Mesenchymal stem cell (in vitro differentiated cells and primary cell): ENCODE measurements around the gene SLC24A3.

Source experiments
- DNase-seq: peaks from one replicate; pipeline ENCODE4 v3.0.0-alpha.2; 2013
- H2AFZ ChIP-seq: one replicate; pipeline ENCODE4 v1.6.1; 2013; ENCODE audit warnings: low read depth, mild to moderate bottlenecking, control low read depth, inconsistent platforms, low read length, moderate library complexity
- H2AK5ac ChIP-seq: 2 replicates; pipeline ENCODE4 v1.6.1; 2013; ENCODE audit warnings: low read length, moderate library complexity, mild to moderate bottlenecking, inconsistent platforms; ENCODE audit not compliant: severe bottlenecking
- H2BK120ac ChIP-seq: one replicate; pipeline ENCODE4 v1.6.1; 2013; ENCODE audit warnings: low read depth, mild to moderate bottlenecking, inconsistent platforms, low read length, moderate library complexity
- H2BK12ac ChIP-seq, 2 experiments: one replicate each; pipeline ENCODE4 v1.6.1; 2013; ENCODE audit warnings: inconsistent platforms in 2 of 2, low read length in 2 of 2, mild to moderate bottlenecking in 2 of 2, moderate library complexity in 2 of 2, control low read depth in 1 of 2
- H2BK15ac ChIP-seq: one replicate; pipeline ENCODE4 v1.6.1; 2013; ENCODE audit warnings: mild to moderate bottlenecking, low read depth, inconsistent platforms; ENCODE audit not compliant: poor library complexity, severe bottlenecking
- H2BK5ac ChIP-seq: 2 replicates; pipeline ENCODE4 v1.6.1; 2013; ENCODE audit warnings: low read depth, mild to moderate bottlenecking, low read length, control low read depth, inconsistent platforms; ENCODE audit not compliant: poor library complexity, severe bottlenecking
- H3K14ac ChIP-seq, 2 experiments: one replicate each; pipeline ENCODE4 v1.6.1; 2013; ENCODE audit warnings: inconsistent platforms in 2 of 2, low read length in 2 of 2, control low read depth in 1 of 2, mild to moderate bottlenecking in 1 of 2, moderate library complexity in 1 of 2
- H3K18ac ChIP-seq, 2 experiments: one replicate each; pipeline ENCODE4 v1.6.1; 2013; ENCODE audit warnings: inconsistent platforms in 2 of 2, low read length in 2 of 2, control low read depth in 1 of 2, low read depth in 1 of 2, mild to moderate bottlenecking in 1 of 2
- H3K23ac ChIP-seq, 2 experiments: one replicate each; pipeline ENCODE4 v1.6.1; 2013; ENCODE audit warnings: inconsistent platforms in 2 of 2, low read length in 2 of 2, mild to moderate bottlenecking in 2 of 2, moderate library complexity in 2 of 2, control low read depth in 1 of 2
- H3K27ac ChIP-seq: 2 replicates; pipeline ENCODE4 v1.5.1; 2013; ENCODE audit warnings: mild to moderate bottlenecking, moderate library complexity, low read length, control low read depth, inconsistent platforms; ENCODE audit not compliant: poor library complexity, severe bottlenecking
- H3K27me3 ChIP-seq, 2 experiments: 2 replicates each; pipeline versions ENCODE4 v1.6.1 to v1.7.0; 2013; ENCODE audit warnings: low read length in 2 of 2, mild to moderate bottlenecking in 2 of 2, moderate library complexity in 2 of 2, control low read depth in 1 of 2, inconsistent platforms in 1 of 2; ENCODE audit not compliant: control insufficient read depth in 1 of 2, insufficient read depth in 1 of 2
- H3K36me3 ChIP-seq, 2 experiments: 2 replicates each; pipeline versions ENCODE4 v1.6.1 to v1.7.0; 2013; ENCODE audit warnings: low read length in 2 of 2, control low read depth in 1 of 2, inconsistent platforms in 1 of 2, low read depth in 1 of 2, mild to moderate bottlenecking in 1 of 2; ENCODE audit not compliant: insufficient read depth in 2 of 2, control insufficient read depth in 1 of 2
- H3K4ac ChIP-seq, 2 experiments: one replicate each; pipeline ENCODE4 v1.6.1; 2013; ENCODE audit warnings: inconsistent platforms in 2 of 2, low read length in 2 of 2, mild to moderate bottlenecking in 2 of 2, moderate library complexity in 2 of 2, control low read depth in 1 of 2, low read depth in 1 of 2
- H3K4me1 ChIP-seq: 2 replicates; pipeline ENCODE4 v1.6.1; 2013; ENCODE audit warnings: low read depth, low read length, control low read depth; ENCODE audit not compliant: control insufficient read depth, insufficient read depth
- H3K4me2 ChIP-seq: 2 replicates; pipeline ENCODE4 v1.6.1; 2013; ENCODE audit warnings: low read length, mild to moderate bottlenecking, inconsistent platforms; ENCODE audit not compliant: poor library complexity, severe bottlenecking
- H3K4me3 ChIP-seq, 2 experiments: 2 replicates each; pipeline versions ENCODE4 v1.5.1 to v1.7.0; 2013; ENCODE audit warnings: low read length in 2 of 2, mild to moderate bottlenecking in 2 of 2, control low read depth in 1 of 2, low read depth in 1 of 2; ENCODE audit not compliant: insufficient read depth in 1 of 2
- H3K79me1 ChIP-seq: replicated peaks from 2 replicates; pipeline ENCODE4 v1.6.1; 2013; ENCODE audit warnings: mild to moderate bottlenecking, control low read depth, low read length, inconsistent platforms; ENCODE audit not compliant: poor library complexity, severe bottlenecking
- H3K9ac ChIP-seq: 2 replicates; pipeline ENCODE4 v1.7.0; 2013; ENCODE audit warnings: mild to moderate bottlenecking, low read length, moderate library complexity
- H3K9me3 ChIP-seq: 2 replicates; pipeline ENCODE4 v1.7.0; 2013; ENCODE audit warnings: mild to moderate bottlenecking, low read length; ENCODE audit not compliant: control insufficient read depth
- H4K8ac ChIP-seq: one replicate; pipeline ENCODE4 v1.6.1; 2013; ENCODE audit warnings: inconsistent platforms, mild to moderate bottlenecking, low read length, moderate library complexity
- H4K91ac ChIP-seq: one replicate; pipeline ENCODE4 v1.6.1; 2013; ENCODE audit warnings: mild to moderate bottlenecking, low read length, inconsistent platforms
- WGBS: methylation state at CpG from one replicate; pipeline ENCODE4 v1.1.7; 2013; ENCODE audit warnings: mixed read lengths; 5-methylcytosine and 5-hydroxymethylcytosine counted together

SLC24A3 gene

DNA sequence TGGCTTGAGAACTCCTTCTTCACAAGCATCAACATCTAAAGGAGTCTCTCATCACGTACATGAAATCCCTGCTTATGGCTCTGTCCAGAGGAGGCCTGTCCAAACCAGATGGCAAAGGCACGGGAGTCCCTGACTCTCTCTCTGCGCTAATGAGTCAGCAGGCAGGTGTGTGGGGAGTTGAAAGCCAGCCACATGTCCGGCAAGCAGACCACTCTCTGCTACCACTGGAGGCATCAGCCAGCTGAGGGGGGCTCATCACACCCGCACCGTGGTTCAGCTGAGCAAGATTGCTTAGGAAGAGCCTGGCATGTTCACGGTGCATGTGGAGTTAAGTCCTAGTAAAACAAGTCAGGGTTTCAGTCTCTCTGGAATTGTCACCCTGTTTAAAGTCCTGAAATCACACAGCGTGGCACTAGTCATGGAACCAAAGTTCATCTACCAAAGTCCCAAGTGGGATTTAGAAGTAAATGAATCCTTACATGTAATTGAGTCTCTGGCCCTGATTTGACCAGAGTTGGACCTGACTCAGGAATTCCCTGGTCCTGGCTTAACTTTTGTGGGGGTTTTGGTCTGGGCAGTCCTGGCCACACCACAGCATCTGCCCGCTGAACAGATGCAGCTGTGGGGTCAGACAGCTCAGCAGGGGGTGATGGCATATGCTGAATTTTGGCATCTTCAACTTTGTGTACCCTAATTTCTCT is 390.4 kb downstream of the SLC24A3 start:
- Histone ChIP-seq H3K4me2 (no peak overlapping the region), H2AFZ (no peak overlapping the region), H2AK5ac (no peak overlapping the region), H3K9ac (no peak overlapping the region), H2BK5ac (no peak overlapping the region), H2BK120ac (no peak overlapping the region), H3K27ac (no peak overlapping the region), H3K4me1 (no peaks in the 10 kb centered on the region), H3K36me3 (no peaks in the 10 kb centered on the region), H3K23ac (no peak overlapping the region), H4K8ac (no peak overlapping the region), H3K4ac (no peak overlapping the region), H2BK15ac (no peak overlapping the region), H4K91ac (no peak overlapping the region), H3K14ac (no peak overlapping the region), H3K4me3 (no peak overlapping the region), H2BK12ac (no peak overlapping the region), H3K27me3 (no peaks in the 10 kb centered on the region), H3K18ac (no peak overlapping the region), H3K9me3 (no peaks in the 10 kb centered on the region), H3K79me1 (no peaks in the 10 kb centered on the region)
- DNase-seq = no peak
- WGBS = 69% methylated on average over 8 of the region's 9 CpGs

DNA sequence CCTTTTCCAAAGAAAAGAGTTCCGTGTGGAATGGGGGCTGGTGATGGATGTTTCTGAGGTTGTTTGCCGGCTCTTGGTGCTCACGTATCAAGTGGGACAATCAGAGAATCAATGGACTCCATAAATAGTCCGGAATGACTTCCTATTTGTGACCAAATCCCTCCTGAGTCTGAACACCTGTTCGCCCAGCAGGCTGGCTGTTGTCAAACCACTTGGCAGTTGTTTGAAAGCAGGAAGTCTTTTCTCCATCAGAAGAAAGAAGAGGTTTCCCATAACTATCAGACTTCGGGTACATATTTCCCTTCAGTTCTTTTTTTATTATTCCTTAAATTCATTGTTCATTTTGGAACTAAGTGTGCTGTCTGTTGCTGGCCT is 390.9 kb downstream of the SLC24A3 start:
- no peak overlapping the region for H3K4me3 ChIP-seq
- no peak overlapping the region for H2AK5ac ChIP-seq
- H2BK12ac ChIP-seq = no peak overlapping the region
- H3K23ac ChIP-seq = no peak overlapping the region
- no peak overlapping the region for H3K14ac ChIP-seq
- no peak overlapping the region for H3K27ac ChIP-seq
- no peak overlapping the region for H3K4ac ChIP-seq
- H2BK120ac ChIP-seq = no peak overlapping the region
- no peak overlapping the region for H3K9ac ChIP-seq
- no peak overlapping the region for H3K4me2 ChIP-seq
- H3K27me3 ChIP-seq = no peaks in the 10 kb centered on the region
- H4K8ac ChIP-seq = no peak overlapping the region
- no peak overlapping the region for H2BK15ac ChIP-seq
- 45% methylated on average over 5 of the region's 6 CpGs for WGBS
- no peaks in the 10 kb centered on the region for H3K9me3 ChIP-seq
- no peak overlapping the region for H2AFZ ChIP-seq
- H3K4me1 ChIP-seq = no peaks in the 10 kb centered on the region
- H3K79me1 ChIP-seq = no peaks in the 10 kb centered on the region
- DNase-seq = no peak
- no peaks in the 10 kb centered on the region for H3K36me3 ChIP-seq
- no peak overlapping the region for H2BK5ac ChIP-seq
- H3K18ac ChIP-seq = no peak overlapping the region
- H4K91ac ChIP-seq = no peak overlapping the region

DNA sequence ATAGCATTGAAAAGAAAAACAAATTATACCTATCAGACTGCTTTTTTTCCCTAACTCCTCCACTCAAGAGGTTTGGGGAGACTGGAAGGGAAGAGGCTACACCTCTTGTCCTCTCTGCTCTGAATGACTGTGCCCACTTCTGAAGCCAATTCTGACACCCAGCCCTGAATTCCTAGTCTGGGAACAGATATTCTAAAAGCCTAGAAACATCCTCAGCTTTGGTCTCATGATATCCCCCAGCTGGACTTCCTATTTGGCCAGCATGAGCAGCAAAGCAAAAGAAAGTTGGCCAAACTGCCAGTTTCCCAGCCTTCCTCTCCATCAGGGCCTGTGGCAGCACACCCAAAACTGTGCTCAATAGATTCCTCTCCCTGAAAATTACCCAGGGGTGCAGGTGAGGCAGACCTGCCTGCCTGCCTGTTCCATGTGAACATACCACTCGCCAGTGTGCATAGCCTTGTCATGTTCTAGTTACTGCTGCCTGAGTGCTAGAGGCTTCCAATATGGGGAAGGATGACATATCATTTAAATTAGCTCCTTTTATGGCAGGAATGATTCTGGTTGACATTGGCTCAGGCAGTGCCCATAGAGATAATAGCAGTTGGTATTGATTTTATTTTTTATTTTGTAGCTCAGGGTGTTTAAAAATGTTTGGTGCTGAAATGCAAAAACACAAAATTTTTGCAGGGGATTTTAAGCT is 393.5 kb downstream of the SLC24A3 start:
- Histone ChIP-seq H3K14ac (no peak overlapping the region), H4K91ac (no peak overlapping the region), H4K8ac (no peak overlapping the region), H3K18ac (no peak overlapping the region), H2BK15ac (no peak overlapping the region), H3K23ac (no peak overlapping the region), H3K4me2 (no peak overlapping the region), H2AFZ (no peak overlapping the region), H2BK5ac (no peak overlapping the region), H2AK5ac (no peak overlapping the region), H3K9ac (no peak overlapping the region), H3K4ac (no peak overlapping the region), H3K79me1 (no peaks in the 10 kb centered on the region), H2BK12ac (no peak overlapping the region), H2BK120ac (no peak overlapping the region), H3K4me1 (no peaks in the 10 kb centered on the region), H3K27ac (no peak overlapping the region), H3K27me3 (peaks cover 4 to 7% of the 10 kb centered on the region in 2 experiments), H3K4me3 (no peak overlapping the region), H3K36me3 (no peaks in the 10 kb centered on the region), H3K9me3 (no peaks in the 10 kb centered on the region)
- no peak for DNase-seq
- WGBS = 42% methylated on average over 1 of the region's 1 CpG

DNA sequence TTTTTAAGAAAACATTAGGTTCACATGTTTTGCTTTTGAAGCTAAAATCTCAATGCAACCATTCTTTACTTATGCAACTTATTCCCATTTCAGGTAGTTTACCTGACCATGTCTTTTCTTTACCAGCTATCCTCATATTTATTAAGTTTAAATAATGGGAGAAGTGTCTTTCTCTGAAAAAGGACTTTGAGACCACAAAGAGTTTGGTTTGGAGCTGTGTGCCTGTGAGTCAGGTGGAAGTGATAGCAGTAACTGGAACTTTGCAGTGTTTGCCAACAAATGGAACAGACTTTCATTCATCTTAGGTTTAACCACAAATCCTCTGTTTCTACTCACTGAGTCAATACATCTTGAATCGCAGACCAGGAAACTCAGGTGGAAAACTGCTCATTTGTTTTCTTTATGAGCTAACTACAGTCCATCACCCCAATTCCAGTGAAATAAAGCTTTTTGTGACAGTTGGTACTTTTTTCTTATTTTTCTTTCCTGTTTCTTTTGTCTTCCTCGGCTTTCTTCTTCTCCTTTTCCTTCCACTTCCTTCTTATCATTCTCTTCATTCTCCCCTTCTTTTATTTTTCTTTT is 397.3 kb downstream of the SLC24A3 start:
- Histone ChIP-seq H2BK12ac (no peak overlapping the region), H3K4me2 (no peak overlapping the region), H3K4me3 (no peak overlapping the region), H2BK5ac (no peak overlapping the region), H4K91ac (no peak overlapping the region), H3K36me3 (no peaks in the 10 kb centered on the region), H4K8ac (no peak overlapping the region), H3K9me3 (no peaks in the 10 kb centered on the region), H2BK15ac (no peak overlapping the region), H2AFZ (no peak overlapping the region), H3K27ac (no peak overlapping the region), H3K27me3 (peaks cover 7 to 15% of the 10 kb centered on the region in 2 experiments), H3K79me1 (no peaks in the 10 kb centered on the region), H3K4ac (no peak overlapping the region), H3K9ac (no peak overlapping the region), H2AK5ac (no peak overlapping the region), H2BK120ac (no peak overlapping the region), H3K14ac (no peak overlapping the region), H3K23ac (no peak overlapping the region), H3K18ac (no peak overlapping the region), H3K4me1 (no peaks in the 10 kb centered on the region)
- WGBS = 80% methylated on average over 1 of the region's 2 CpGs
- no peak for DNase-seq
